ENCODE measurements around the gene TMPRSS15. TPM values are rescaled to one million over a fixed set of nuclear protein-coding genes. Genes with fewer than 3 reads are reported as not detected.

The TMPRSS15 gene
- total and polyA plus RNA-seq, 4 donors: not detected

GRCh38 chr21:18449605-18450550 is 46.3 kb upstream of the TMPRSS15 start:
- DNase-seq (ENCODE audit: low spot score): no peak
- Histone ChIP-seq H3K9ac (ENCODE audit: low read depth in 1 of 2, low read length in 2 of 2) (no peak overlapping the region), H3K9me3 (ENCODE audit: control insufficient read depth in 4 of 4, low read length in 3 of 4) (no peaks in the 10 kb centered on the region), H3K27me3 (ENCODE audit: control insufficient read depth in 4 of 4, insufficient read depth in 4 of 4, low read length in 3 of 4) (no peaks in the 10 kb centered on the region), H3K4me1 (ENCODE audit: control insufficient read depth in 4 of 4, insufficient read depth in 4 of 4, low read length in 3 of 4) (no peaks in the 10 kb centered on the region), H3K27ac (ENCODE audit: low read depth in 1 of 2, low read length in 2 of 2) (no peak overlapping the region), H3K4me3 (ENCODE audit: low read depth in 1 of 3, low read length in 3 of 3) (no peak overlapping the region), H3K36me3 (ENCODE audit: control insufficient read depth in 4 of 4, insufficient read depth in 3 of 4, low read depth in 1 of 4, low read length in 3 of 4) (no peaks in the 10 kb centered on the region)
- 56% methylated on average over 8 of the region's 8 CpGs for WGBS
- TF ChIP-seq HNF4A (conservative IDR thresholded peaks at IDR 0.05): no peak
- no peak for TF ChIP-seq REST (IDR thresholded peaks at IDR 0.05)
- no peak for TF ChIP-seq GABPA (IDR thresholded peaks at IDR 0.05 in 1 of 2, conservative IDR thresholded peaks at IDR 0.05 in 1 of 2)
- TF ChIP-seq HNF4G (IDR thresholded peaks at IDR 0.05): no peak
- TF ChIP-seq RAD21 (IDR thresholded peaks at IDR 0.05): no peak
- no peak for TF ChIP-seq CTCF (IDR thresholded peaks at IDR 0.05; ENCODE audit: low read depth, low read length, missing input control)
- TF ChIP-seq FOXA2 (IDR thresholded peaks at IDR 0.05): no peak

DNA sequence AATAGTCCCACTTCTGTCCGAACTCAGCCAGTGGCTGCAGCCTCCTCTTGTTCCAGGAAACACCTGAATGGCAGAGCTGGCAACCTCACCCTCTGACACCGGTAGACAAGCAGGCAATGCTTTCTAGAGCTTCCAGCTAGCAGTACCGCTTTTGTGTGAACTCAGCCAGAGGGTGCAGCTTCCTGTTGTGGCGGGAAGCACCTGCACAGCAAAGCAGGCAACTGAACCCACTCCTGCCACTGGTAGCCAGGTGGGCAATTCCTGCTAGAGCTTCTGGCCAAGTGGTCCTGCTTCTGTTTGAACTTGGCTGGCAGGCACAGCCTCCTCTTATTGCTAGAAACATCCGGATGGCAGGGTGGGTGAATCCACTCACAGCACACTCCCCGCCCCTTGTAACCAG is 40.1 kb upstream of the TMPRSS15 start:
- Histone ChIP-seq H3K27me3 (ENCODE audit: control insufficient read depth in 4 of 4, insufficient read depth in 4 of 4, low read length in 3 of 4) (no peaks in the 10 kb centered on the region), H3K4me3 (ENCODE audit: low read depth in 1 of 3, low read length in 3 of 3) (no peak overlapping the region), H3K4me1 (ENCODE audit: control insufficient read depth in 4 of 4, insufficient read depth in 4 of 4, low read length in 3 of 4) (no peaks in the 10 kb centered on the region), H3K9me3 (ENCODE audit: control insufficient read depth in 4 of 4, low read length in 3 of 4) (peaks cover 0 to 2% (median 0%) of the 10 kb centered on the region in 4 donors), H3K36me3 (ENCODE audit: control insufficient read depth in 4 of 4, insufficient read depth in 3 of 4, low read depth in 1 of 4, low read length in 3 of 4) (no peaks in the 10 kb centered on the region), H3K27ac (ENCODE audit: low read depth in 1 of 2, low read length in 2 of 2) (no peak overlapping the region), H3K9ac (ENCODE audit: low read depth in 1 of 2, low read length in 2 of 2) (no peak overlapping the region)
- 64% methylated on average over 6 of the region's 6 CpGs for WGBS
- DNase-seq (ENCODE audit: low spot score): no peak
- TF ChIP-seq SP1 (IDR thresholded peaks at IDR 0.05) (no peak), YY1 (IDR thresholded peaks at IDR 0.05) (no peak), RXRA (IDR thresholded peaks at IDR 0.05) (no peak), MAX (IDR thresholded peaks at IDR 0.05) (no peak), ATF3 (IDR thresholded peaks at IDR 0.05) (no peak), TAF1 (conservative IDR thresholded peaks at IDR 0.05) (no peak), NR2F2 (IDR thresholded peaks at IDR 0.05) (no peak), RAD21 (IDR thresholded peaks at IDR 0.05) (no peak), JUND (IDR thresholded peaks at IDR 0.05) (no peak), HNF4A (conservative IDR thresholded peaks at IDR 0.05) (no peak), GABPA (IDR thresholded peaks at IDR 0.05 in 1 of 2, conservative IDR thresholded peaks at IDR 0.05 in 1 of 2) (no peak), FOXA1 (IDR thresholded peaks at IDR 0.05) (no peak), REST (IDR thresholded peaks at IDR 0.05) (no peak), EGR1 (IDR thresholded peaks at IDR 0.05; ENCODE audit: low read depth in 2 of 2) (no peak)
- TF ChIP-seq, protein P1, sequence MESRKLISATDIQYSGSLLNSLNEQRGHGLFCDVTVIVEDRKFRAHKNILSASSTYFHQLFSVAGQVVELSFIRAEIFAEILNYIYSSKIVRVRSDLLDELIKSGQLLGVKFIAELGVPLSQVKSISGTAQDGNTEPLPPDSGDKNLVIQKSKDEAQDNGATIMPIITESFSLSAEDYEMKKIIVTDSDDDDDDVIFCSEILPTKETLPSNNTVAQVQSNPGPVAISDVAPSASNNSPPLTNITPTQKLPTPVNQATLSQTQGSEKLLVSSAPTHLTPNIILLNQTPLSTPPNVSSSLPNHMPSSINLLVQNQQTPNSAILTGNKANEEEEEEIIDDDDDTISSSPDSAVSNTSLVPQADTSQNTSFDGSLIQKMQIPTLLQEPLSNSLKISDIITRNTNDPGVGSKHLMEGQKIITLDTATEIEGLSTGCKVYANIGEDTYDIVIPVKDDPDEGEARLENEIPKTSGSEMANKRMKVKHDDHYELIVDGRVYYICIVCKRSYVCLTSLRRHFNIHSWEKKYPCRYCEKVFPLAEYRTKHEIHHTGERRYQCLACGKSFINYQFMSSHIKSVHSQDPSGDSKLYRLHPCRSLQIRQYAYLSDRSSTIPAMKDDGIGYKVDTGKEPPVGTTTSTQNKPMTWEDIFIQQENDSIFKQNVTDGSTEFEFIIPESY (IDR thresholded peaks at IDR 0.05): no peak
